C4-2B (cell line): ENCODE measurements around the gene WDR27.

Experiments
- CTCF ChIP-seq: fragments of 450-650 bp; conservative IDR thresholded peaks from 2 replicates; pipeline ENCODE4 v1.5.1; 2017; ENCODE audit warnings: mild to moderate bottlenecking
- ZFX ChIP-seq: fragments of 450-650 bp; IDR thresholded peaks from 2 replicates; pipeline ENCODE4 v1.6.1; 2017

- TF ChIP-seq CTCF, result no peak
- TF ChIP-seq ZFX, result no peak
These were observed 36.5 kb downstream of the WDR27 start for GRCh38 chr6:169665289-169665688.
